HEK293T (cell line): ENCODE results near the gene GPHN.

ENCODE experiments used
- BHLHE40 ChIP-seq: fragments of 450-650 bp; IDR thresholded peaks from 2 replicates; pipeline ENCODE4 v1.6.1; 2016; ENCODE audit warnings: mild to moderate bottlenecking, moderate library complexity, borderline replicate concordance
- CTBP1 ChIP-seq: fragments of 450-650 bp; IDR thresholded peaks from 2 replicates; pipeline ENCODE4 v1.6.1; 2016; ENCODE audit warnings: borderline replicate concordance
- ELF4 ChIP-seq: fragments of 450-650 bp; IDR thresholded peaks from 2 replicates; pipeline ENCODE4 v1.6.1; 2017; ENCODE audit warnings: antibody characterized with exemption
- FOXK2 ChIP-seq: fragments of 450-650 bp; IDR thresholded peaks from 2 replicates; pipeline ENCODE4 v1.6.1; 2016; ENCODE audit warnings: mild to moderate bottlenecking
- FOXM1 ChIP-seq: fragments of 450-650 bp; IDR thresholded peaks from 2 replicates; pipeline ENCODE4 v1.6.1; 2017; ENCODE audit warnings: mild to moderate bottlenecking, borderline replicate concordance
- HDGF ChIP-seq: fragments of 450-650 bp; IDR thresholded peaks from 2 replicates; pipeline ENCODE4 v1.6.1; 2017; ENCODE audit warnings: antibody characterized with exemption, borderline replicate concordance
- L3MBTL2 ChIP-seq: fragments of 450-650 bp; conservative IDR thresholded peaks from 2 replicates; pipeline ENCODE4 v1.6.1; 2016; ENCODE audit warnings: mild to moderate bottlenecking
- NFRKB ChIP-seq: fragments of 450-650 bp; IDR thresholded peaks from 2 replicates; pipeline ENCODE4 v1.6.1; 2016; ENCODE audit warnings: mild to moderate bottlenecking, moderate library complexity
- SP1 ChIP-seq: fragments of 450-650 bp; IDR thresholded peaks from 2 replicates; pipeline ENCODE4 v1.6.1; 2017
- SUZ12 ChIP-seq: fragments of 450-650 bp; IDR thresholded peaks from 2 replicates; pipeline ENCODE4 v1.6.1; 2016; ENCODE audit warnings: mild to moderate bottlenecking
- TF ChIP-seq, protein P1 (sequence below): fragments of 450-650 bp; IDR thresholded peaks from 2 replicates; pipeline ENCODE4 v1.6.1; 2016

DNA sequence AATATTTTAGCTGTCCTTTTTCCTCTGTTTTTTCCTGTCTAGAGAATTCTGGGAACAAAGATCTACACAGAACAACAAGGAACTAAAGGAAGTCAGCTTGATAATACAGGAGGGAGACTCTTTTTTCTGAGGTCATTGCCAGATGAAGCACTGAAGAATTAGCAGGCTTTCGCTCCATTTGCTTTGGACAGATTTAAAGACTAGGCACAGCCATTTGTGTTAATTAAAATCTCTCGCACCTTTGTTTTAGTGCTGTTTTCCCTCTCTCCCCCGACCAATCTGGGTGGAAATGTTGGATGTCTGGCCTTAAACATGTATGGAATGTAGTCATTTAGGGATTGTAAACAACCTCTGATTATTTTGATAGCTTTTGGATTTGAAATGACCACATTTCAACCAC is 9.6 kb upstream of the GPHN start:
- no peak for TF ChIP-seq FOXK2
- no peak for TF ChIP-seq SUZ12
- no peak for TF ChIP-seq BHLHE40
- TF ChIP-seq, protein P1, sequence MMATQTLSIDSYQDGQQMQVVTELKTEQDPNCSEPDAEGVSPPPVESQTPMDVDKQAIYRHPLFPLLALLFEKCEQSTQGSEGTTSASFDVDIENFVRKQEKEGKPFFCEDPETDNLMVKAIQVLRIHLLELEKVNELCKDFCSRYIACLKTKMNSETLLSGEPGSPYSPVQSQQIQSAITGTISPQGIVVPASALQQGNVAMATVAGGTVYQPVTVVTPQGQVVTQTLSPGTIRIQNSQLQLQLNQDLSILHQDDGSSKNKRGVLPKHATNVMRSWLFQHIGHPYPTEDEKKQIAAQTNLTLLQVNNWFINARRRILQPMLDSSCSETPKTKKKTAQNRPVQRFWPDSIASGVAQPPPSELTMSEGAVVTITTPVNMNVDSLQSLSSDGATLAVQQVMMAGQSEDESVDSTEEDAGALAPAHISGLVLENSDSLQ, result no peak
- no peak for TF ChIP-seq FOXM1
- no peak for TF ChIP-seq HDGF
- TF ChIP-seq SP1, result no peak
- no peak for TF ChIP-seq CTBP1
- no peak for TF ChIP-seq NFRKB
- TF ChIP-seq L3MBTL2, result no peak
- no peak for TF ChIP-seq ELF4
